OCI-LY1 (cell line): ENCODE measurements around the gene RAB4B.

Experiments used
- H2AFZ ChIP-seq: fragments of 200-600 bp; sonication (generic), shearing (Covaris generic); 2 replicates; pipeline ENCODE4 v1.6.0; 2014; ENCODE audit warnings: antibody characterized with exemption, mild to moderate bottlenecking, low read length
- H3F3A ChIP-seq: fragments of 200-600 bp; sonication (generic), shearing (Covaris generic); 2 replicates; pipeline ENCODE4 v1.6.0; 2014; ENCODE audit warnings: mild to moderate bottlenecking, antibody characterized with exemption, low read length, moderate library complexity; ENCODE audit not compliant: insufficient read depth
- H3K27ac ChIP-seq: fragments of 200-600 bp; sonication (generic); 2 replicates; pipeline ENCODE4 v1.5.1; 2014; ENCODE audit warnings: low read length, mixed run types, mild to moderate bottlenecking, low read depth; ENCODE audit not compliant: poor library complexity, severe bottlenecking
- H3K27me3 ChIP-seq: fragments of 200-600 bp; sonication (generic); 2 replicates; pipeline ENCODE4 v1.6.0; 2014; ENCODE audit warnings: antibody characterized with exemption, mild to moderate bottlenecking, low read length, moderate library complexity; ENCODE audit not compliant: insufficient read depth
- H3K36me3 ChIP-seq: fragments of 200-600 bp; sonication (generic); 2 replicates; pipeline ENCODE4 v1.6.1; 2014; ENCODE audit warnings: mild to moderate bottlenecking, antibody characterized with exemption, low read length, moderate library complexity, mixed read lengths; ENCODE audit not compliant: insufficient read depth
- H3K4me1 ChIP-seq: fragments of 200-600 bp; sonication (generic); 2 replicates; pipeline ENCODE4 v1.5.1; 2014; ENCODE audit warnings: mild to moderate bottlenecking, low read length, moderate library complexity; ENCODE audit not compliant: insufficient read depth, severe bottlenecking
- H3K4me2 ChIP-seq: fragments of 200-600 bp; sonication (generic), shearing (Covaris generic); 2 replicates; pipeline ENCODE4 v1.6.1; 2014; ENCODE audit warnings: low read length
- H3K4me3 ChIP-seq: fragments of 200-600 bp; sonication (generic); 2 replicates; pipeline ENCODE4 v1.5.1; 2014; ENCODE audit warnings: low read length, low read depth, mild to moderate bottlenecking, mixed read lengths; ENCODE audit not compliant: poor library complexity, severe bottlenecking
- H3K79me2 ChIP-seq: fragments of 200-600 bp; shearing (Covaris generic); 2 replicates; pipeline ENCODE4 v1.6.1; 2016; ENCODE audit warnings: mixed run types, low read length, mixed read lengths; ENCODE audit not compliant: insufficient read depth
- H3K9ac ChIP-seq: fragments of 200-600 bp; sonication (generic), shearing (Covaris generic); 2 replicates; pipeline ENCODE4 v1.6.1; 2014; ENCODE audit warnings: mild to moderate bottlenecking, low read length, mixed read lengths
- H3K9me2 ChIP-seq: fragments of 200-600 bp; sonication (generic), shearing (Covaris generic); 2 replicates; pipeline ENCODE4 v1.6.1; 2014; ENCODE audit warnings: low read depth, mild to moderate bottlenecking, low read length, mixed read lengths
- H3K9me3 ChIP-seq: fragments of 200-600 bp; shearing (Covaris generic); 2 replicates; pipeline ENCODE4 v1.6.1; 2014; ENCODE audit warnings: low read length, mixed read lengths
- H4K20me1 ChIP-seq: fragments of 200-600 bp; sonication (generic), shearing (Covaris generic); 2 replicates; pipeline ENCODE4 v1.6.0; 2016; ENCODE audit warnings: mild to moderate bottlenecking, low read length; ENCODE audit not compliant: insufficient read depth
- EZH2 ChIP-seq: fragments of 200-600 bp; sonication (generic), shearing (Covaris generic); IDR thresholded peaks from 2 replicates; pipeline ENCODE4 v1.8.0; 2017; ENCODE audit warnings: borderline replicate concordance, mixed run types, mild to moderate bottlenecking, antibody characterized with exemption, low read length, moderate library complexity, mixed read lengths
- TF ChIP-seq, protein P1 (sequence below): fragments of 200-600 bp; sonication (generic), shearing (Covaris generic); IDR thresholded peaks from 2 replicates; pipeline ENCODE4 v1.5.1; 2017; ENCODE audit warnings: mild to moderate bottlenecking, antibody characterized with exemption, low read length, moderate library complexity, mixed read lengths

RAB4B gene

DNA sequence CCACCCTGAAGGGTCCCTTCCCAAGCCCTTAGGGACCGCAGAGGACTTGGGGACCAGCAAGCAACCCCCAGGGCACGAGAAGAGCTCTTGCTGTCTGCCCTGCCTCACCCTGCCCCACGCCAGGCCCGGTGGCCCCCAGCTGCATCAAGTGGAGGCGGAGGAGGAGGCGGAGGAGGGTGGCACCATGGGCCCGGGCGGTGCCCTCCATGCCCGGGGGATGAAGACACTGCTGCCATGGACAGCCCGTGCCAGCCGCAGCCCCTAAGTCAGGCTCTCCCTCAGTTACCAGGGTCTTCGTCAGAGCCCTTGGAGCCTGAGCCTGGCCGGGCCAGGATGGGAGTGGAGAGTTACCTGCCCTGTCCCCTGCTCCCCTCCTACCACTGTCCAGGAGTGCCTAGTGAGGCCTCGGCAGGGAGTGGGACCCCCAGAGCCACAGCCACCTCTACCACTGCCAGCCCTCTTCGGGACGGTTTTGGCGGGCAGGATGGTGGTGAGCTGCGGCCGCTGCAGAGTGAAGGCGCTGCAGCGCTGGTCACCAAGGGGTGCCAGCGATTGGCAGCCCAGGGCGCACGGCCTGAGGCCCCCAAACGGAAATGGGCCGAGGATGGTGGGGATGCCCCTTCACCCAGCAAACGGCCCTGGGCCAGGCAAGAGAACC lies 22.4 kb downstream of the RAB4B start:
- Histone ChIP-seq H3K27me3 (no peaks in the 10 kb centered on the region), H4K20me1 (no peaks in the 10 kb centered on the region), H3K27ac (peak overlapping the region; percentile 67), H2AFZ (no peak overlapping the region), H3K9me3 (no peaks in the 10 kb centered on the region), H3K9me2 (no peaks in the 10 kb centered on the region), H3K9ac (peak overlapping the region; percentile 94), H3K36me3 (peaks cover 36% of the 10 kb centered on the region; the same call in 1 of the 2 replicates), H3K4me3 (peak overlapping the region; percentile 92), H3K4me2 (peak overlapping the region; percentile 92), H3K79me2 (peaks cover 36% of the 10 kb centered on the region), H3K4me1 (peaks cover 66% of the 10 kb centered on the region), H3F3A (no peaks in the 10 kb centered on the region)
- no peak for TF ChIP-seq EZH2
- TF ChIP-seq, protein P1, sequence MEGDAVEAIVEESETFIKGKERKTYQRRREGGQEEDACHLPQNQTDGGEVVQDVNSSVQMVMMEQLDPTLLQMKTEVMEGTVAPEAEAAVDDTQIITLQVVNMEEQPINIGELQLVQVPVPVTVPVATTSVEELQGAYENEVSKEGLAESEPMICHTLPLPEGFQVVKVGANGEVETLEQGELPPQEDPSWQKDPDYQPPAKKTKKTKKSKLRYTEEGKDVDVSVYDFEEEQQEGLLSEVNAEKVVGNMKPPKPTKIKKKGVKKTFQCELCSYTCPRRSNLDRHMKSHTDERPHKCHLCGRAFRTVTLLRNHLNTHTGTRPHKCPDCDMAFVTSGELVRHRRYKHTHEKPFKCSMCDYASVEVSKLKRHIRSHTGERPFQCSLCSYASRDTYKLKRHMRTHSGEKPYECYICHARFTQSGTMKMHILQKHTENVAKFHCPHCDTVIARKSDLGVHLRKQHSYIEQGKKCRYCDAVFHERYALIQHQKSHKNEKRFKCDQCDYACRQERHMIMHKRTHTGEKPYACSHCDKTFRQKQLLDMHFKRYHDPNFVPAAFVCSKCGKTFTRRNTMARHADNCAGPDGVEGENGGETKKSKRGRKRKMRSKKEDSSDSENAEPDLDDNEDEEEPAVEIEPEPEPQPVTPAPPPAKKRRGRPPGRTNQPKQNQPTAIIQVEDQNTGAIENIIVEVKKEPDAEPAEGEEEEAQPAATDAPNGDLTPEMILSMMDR, result no peak

DNA sequence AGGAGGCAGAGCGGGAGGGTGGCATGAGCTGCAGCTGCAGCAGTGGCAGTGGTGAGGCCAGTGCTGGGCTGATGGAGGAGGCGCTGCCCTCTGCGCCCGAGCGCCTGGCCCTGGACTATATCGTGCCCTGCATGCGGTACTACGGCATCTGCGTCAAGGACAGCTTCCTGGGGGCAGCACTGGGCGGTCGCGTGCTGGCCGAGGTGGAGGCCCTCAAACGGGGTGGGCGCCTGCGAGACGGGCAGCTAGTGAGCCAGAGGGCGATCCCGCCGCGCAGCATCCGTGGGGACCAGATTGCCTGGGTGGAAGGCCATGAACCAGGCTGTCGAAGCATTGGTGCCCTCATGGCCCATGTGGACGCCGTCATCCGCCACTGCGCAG lies 22.9 kb downstream of the RAB4B start:
- H3K79me2 ChIP-seq, result peaks cover 36% of the 10 kb centered on the region
- no peaks in the 10 kb centered on the region for H3K9me3 ChIP-seq
- no peaks in the 10 kb centered on the region for H4K20me1 ChIP-seq
- H3K27ac ChIP-seq, result peak overlapping the region; percentile 67
- H3F3A ChIP-seq, result no peaks in the 10 kb centered on the region
- H3K4me2 ChIP-seq, result peak overlapping the region; percentile 92
- TF ChIP-seq, protein P1, result no peak
- no peak for TF ChIP-seq EZH2
- H3K9ac ChIP-seq, result peak overlapping the region; percentile 94
- no peaks in the 10 kb centered on the region for H3K27me3 ChIP-seq
- peaks cover 37% of the 10 kb centered on the region; the same call in 1 of the 2 replicates for H3K36me3 ChIP-seq
- H3K9me2 ChIP-seq, result no peaks in the 10 kb centered on the region
- no peak overlapping the region for H2AFZ ChIP-seq
- peaks cover 71% of the 10 kb centered on the region for H3K4me1 ChIP-seq
- H3K4me3 ChIP-seq, result peak overlapping the region; percentile 92

GRCh38 chr19:40801426-40802299 lies 23.6 kb downstream of the RAB4B start:
- Histone ChIP-seq H3K36me3 (peaks cover 40% of the 10 kb centered on the region; the same call in 1 of the 2 replicates), H3K9me3 (no peaks in the 10 kb centered on the region), H3K4me2 (peak overlapping the region; percentile 92), H3F3A (no peaks in the 10 kb centered on the region), H3K79me2 (peaks cover 36% of the 10 kb centered on the region), H3K4me1 (peaks cover 78% of the 10 kb centered on the region), H3K27ac (peak overlapping the region; percentile 86), H3K4me3 (peak overlapping the region; percentile 92), H3K9ac (peak overlapping the region; percentile 94), H4K20me1 (no peaks in the 10 kb centered on the region), H2AFZ (no peak overlapping the region), H3K9me2 (no peaks in the 10 kb centered on the region), H3K27me3 (no peaks in the 10 kb centered on the region)
- no peak for TF ChIP-seq EZH2
- TF ChIP-seq, protein P1, result no peak
